Cardiac muscle cell (in vitro differentiated cells and primary cell): ENCODE data around the gene PRLH. TPM values are rescaled to one million over a fixed set of nuclear protein-coding genes. Genes with fewer than 3 reads are reported as not detected.

Experiments used
- DNase-seq, 2 donors: peaks; one replicate each; pipeline versions ENCODE4 v3.0.0 to v3.0.0-alpha.2; 2010 to 2017; ENCODE audit warnings: low read depth in 1 of 2, low spot score in 1 of 2
- H3K27ac ChIP-seq: fragments of 200-600 bp; sonication (generic); 2 replicates; pipeline ENCODE4 v1.5.1; 2016
- H3K27me3 ChIP-seq: fragments of 200-600 bp; sonication (generic); 2 replicates; pipeline ENCODE4 v1.6.0; 2016; ENCODE audit warnings: control low read depth
- H3K36me3 ChIP-seq: fragments of 200-600 bp; sonication (generic); 2 replicates; pipeline ENCODE4 v1.5.1; 2016; ENCODE audit warnings: control low read depth
- H3K4me1 ChIP-seq: fragments of 200-600 bp; sonication (generic); 2 replicates; pipeline ENCODE4 v1.8.1; 2017; ENCODE audit warnings: low read depth, mild to moderate bottlenecking, mixed run types
- H3K4me3 ChIP-seq: fragments of 200-600 bp; sonication (generic); 2 replicates; pipeline ENCODE4 v1.5.1; 2016; ENCODE audit warnings: mild to moderate bottlenecking
- H3K9me3 ChIP-seq: fragments of 200-600 bp; sonication (generic); 2 replicates; pipeline ENCODE4 v1.5.1; 2017; ENCODE audit warnings: low read depth, mild to moderate bottlenecking, control low read depth
- CTCF ChIP-seq: IDR thresholded peaks from 2 replicates; pipeline ENCODE4 v1.5.1; 2012; ENCODE audit warnings: low read depth, mild to moderate bottlenecking, low read length
- polyA plus RNA-seq: library from polyadenylated mRNA; unstranded; fragments of >200 nt; fragmentation: Nextera tagmentation; extraction: Ambion mirVana; gene quantifications from 2 replicates; pipeline ENCODE4 v1.2.1, GENCODE V29; 2016
- total RNA-seq: library from RNA; depleted of rRNA; stranded (reverse); fragments of >200 nt; gene quantifications from 2 replicates; pipeline ENCODE4 v1.2.3, GENCODE V29; 2016

Gene PRLH
- total and polyA plus RNA-seq, 2 experiments from 2014 or later: not detected

GRCh38 chr2:237585590-237586221, 19.3 kb downstream of the PRLH start:
- no peaks in the 10 kb centered on the region for H3K36me3 ChIP-seq
- no peak for TF ChIP-seq CTCF
- no peak for DNase-seq
- H3K9me3 ChIP-seq: no peaks in the 10 kb centered on the region
- no peak overlapping the region for H3K27ac ChIP-seq
- H3K27me3 ChIP-seq: no peaks in the 10 kb centered on the region
- H3K4me1 ChIP-seq: peaks cover 29% of the 10 kb centered on the region
- H3K4me3 ChIP-seq: no peak overlapping the region

GRCh38 chr2:237588044-237588696, 21.8 kb downstream of the PRLH start:
- H3K4me1 ChIP-seq: peaks cover 18% of the 10 kb centered on the region
- no peak for DNase-seq
- no peak overlapping the region for H3K4me3 ChIP-seq
- no peaks in the 10 kb centered on the region for H3K27me3 ChIP-seq
- H3K36me3 ChIP-seq: no peaks in the 10 kb centered on the region
- H3K9me3 ChIP-seq: no peaks in the 10 kb centered on the region
- TF ChIP-seq CTCF: no peak
- no peak overlapping the region for H3K27ac ChIP-seq

GRCh38 chr2:237590272-237591140, 24.1 kb downstream of the PRLH start, which contains the start of gene RAB17:
RAB17 (minus strand) TSS chr2:237590734; CDS start chr2:237586154, 4,580 bp downstream.
- Histone ChIP-seq H3K36me3 (no peaks in the 10 kb centered on the region), H3K27me3 (no peaks in the 10 kb centered on the region), H3K4me3 (no peak within 1 kb of the TSS), H3K9me3 (no peaks in the 10 kb centered on the region), H3K4me1 (peaks cover 36% of the 10 kb centered on the region), H3K27ac (peak within 1 kb of the TSS; percentile 6)
- TF ChIP-seq CTCF: no peak
- DNase-seq: peak in 1 of 2 donors; percentile 54

GRCh38 chr2:237591141-237591881, 24.9 kb downstream of the PRLH start:
- no peaks in the 10 kb centered on the region for H3K36me3 ChIP-seq
- peaks cover 37% of the 10 kb centered on the region for H3K4me1 ChIP-seq
- no peak overlapping the region for H3K4me3 ChIP-seq
- DNase-seq: peak in 1 of 2 donors; percentile 82
- H3K27me3 ChIP-seq: no peaks in the 10 kb centered on the region
- no peak overlapping the region for H3K27ac ChIP-seq
- no peak for TF ChIP-seq CTCF
- H3K9me3 ChIP-seq: no peaks in the 10 kb centered on the region

GRCh38 chr2:237592425-237592980, 26.1 kb downstream of the PRLH start:
- Histone ChIP-seq H3K36me3 (no peaks in the 10 kb centered on the region), H3K27me3 (no peaks in the 10 kb centered on the region), H3K4me1 (peaks cover 37% of the 10 kb centered on the region), H3K27ac (no peak overlapping the region), H3K9me3 (no peaks in the 10 kb centered on the region), H3K4me3 (no peak overlapping the region)
- no peak for TF ChIP-seq CTCF
- DNase-seq: no peak
